ENCODE data around the gene INPP5F.
"Not testable (repeated sequence)": the region's sequence is repeated elsewhere in the genome, so short reads cannot be mapped to it uniquely, and the experiment has no call there.

The INPP5F gene

DNA sequence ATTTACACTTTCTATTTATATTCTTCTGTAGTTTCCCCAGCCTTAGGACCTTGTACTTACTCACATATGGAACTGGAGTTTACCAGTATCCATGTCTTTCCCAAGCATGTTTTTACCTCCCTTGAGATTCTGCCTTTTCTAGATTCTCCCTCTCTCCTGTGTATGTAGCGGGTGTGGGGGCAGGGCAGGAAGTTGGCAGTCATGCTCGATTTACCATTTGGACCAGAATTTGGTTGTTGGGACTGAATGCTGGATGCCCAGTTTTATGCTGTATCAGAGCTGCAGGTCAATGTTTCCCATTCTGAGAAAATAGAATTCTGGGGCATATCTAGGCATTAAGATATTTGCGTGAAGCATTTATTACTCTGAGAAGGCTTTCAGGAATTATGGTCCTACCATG, 14.2 kb downstream of the INPP5F start:
- no peak for DNase-seq (ENCODE audit: low read depth in 2 of 2)

- DNase-seq (ENCODE audit: low read depth in 2 of 2) = no peak
Observed at GRCh38 chr10:119742947-119743648, 17.2 kb downstream of the INPP5F start.

GRCh38 chr10:119747940-119748339, 22.1 kb downstream of the INPP5F start:
- DNase-seq (ENCODE audit: low read depth in 2 of 2) = no peak

DNA sequence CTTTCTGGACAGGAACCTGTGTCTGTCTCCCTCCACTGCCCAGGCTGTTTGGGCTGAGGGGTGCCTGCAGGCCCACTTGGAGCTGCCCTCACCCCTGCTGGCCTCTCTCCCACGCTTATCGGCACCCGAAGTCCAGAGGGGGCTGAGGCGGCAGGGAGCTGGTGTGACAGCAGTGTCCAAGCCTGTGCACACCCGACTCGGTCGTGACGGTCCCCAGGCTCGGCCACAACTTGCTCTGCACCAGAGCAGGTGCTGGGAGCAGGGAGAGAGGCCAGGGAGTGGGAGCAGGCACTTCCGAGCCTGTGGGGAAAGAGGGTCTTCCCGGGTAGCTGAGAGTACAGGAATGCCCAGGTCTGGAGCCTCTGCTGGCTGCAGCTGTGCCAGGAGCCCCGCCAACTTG, 23.0 kb downstream of the INPP5F start:
- no peak for DNase-seq (ENCODE audit: low read depth in 2 of 2)

DNA sequence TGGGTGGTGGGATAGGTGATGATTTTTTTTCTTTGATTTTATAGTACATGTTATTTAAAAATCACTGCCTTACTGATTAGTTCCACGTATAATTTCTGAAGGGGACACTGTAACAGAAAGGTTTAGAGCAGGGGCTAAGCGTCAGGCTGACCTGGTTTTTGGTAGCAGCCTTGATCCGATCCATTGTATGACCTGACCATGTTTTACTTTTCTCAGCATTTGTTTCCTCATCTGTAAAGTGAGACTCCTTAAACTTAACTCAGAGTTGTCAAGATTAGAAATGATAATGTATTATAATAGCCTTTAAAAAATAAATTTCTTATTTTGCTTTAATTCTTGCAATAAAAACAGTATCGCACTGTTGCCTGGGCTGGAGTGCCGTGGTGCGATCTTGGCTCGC, 23.6 kb downstream of the INPP5F start:
- DNase-seq (ENCODE audit: low read depth in 2 of 2) = no peak

DNA sequence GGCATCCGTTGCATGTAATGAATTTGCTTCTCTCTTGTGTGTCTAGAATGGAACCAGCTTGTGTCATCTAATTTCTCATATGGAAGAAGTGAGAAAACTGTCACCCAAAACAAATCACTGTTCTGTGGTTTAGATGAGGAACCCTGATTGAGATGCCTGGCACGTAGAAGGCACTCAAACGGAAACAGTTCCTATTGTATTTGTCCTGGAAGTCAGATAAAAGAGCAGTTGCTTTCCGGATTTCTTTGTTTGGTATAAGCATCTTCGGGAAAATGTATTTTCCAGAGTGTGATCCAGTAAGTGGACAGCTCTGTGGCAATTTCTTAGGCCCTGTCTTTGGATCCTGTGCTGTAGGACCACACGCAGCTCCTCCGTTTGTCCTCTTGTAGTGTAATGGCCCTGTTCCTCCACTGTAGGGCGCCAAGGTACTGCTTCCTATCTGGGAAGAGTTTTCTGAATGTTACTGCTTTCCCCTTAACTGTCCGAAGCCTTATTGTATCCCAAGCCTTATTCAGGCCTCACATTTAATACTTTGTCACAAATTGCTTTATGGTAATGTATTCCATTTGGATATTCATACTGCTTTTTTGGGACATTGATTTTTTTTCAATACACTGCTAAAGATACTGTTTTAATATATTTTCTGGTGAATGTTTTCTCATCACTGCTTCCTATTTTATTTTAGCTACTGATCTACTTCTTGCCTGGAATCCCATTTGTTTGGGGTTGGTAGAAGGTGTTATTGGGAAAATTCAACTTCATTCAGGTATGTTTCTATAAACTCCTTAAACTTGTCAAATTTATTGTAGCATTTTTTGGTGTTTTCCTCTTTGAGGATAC, 24.8 kb downstream of the INPP5F start:
- DNase-seq (ENCODE audit: low read depth in 2 of 2) = peak; percentile 17 to 48

DNA sequence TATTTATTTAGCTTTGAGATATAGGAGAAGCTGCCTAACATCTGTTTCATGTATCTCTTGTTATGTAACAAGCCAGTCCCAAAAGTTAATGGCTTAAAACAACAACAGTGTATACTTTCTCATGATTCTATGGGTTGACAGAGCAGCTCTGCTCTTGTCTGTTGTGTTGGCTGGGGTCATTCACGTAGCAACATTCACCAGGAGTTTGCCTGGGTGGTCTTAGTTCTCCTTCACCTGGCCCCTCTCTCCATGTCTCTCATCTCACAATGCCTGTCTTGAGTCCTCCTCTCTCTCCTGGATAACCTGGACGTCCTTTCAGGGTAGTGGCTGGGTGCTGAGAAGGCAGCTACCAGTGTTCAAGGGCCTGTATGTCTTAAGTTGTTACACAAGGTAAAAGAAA, 27.5 kb downstream of the INPP5F start:
- no peak for DNase-seq (ENCODE audit: low read depth in 2 of 2)

DNA sequence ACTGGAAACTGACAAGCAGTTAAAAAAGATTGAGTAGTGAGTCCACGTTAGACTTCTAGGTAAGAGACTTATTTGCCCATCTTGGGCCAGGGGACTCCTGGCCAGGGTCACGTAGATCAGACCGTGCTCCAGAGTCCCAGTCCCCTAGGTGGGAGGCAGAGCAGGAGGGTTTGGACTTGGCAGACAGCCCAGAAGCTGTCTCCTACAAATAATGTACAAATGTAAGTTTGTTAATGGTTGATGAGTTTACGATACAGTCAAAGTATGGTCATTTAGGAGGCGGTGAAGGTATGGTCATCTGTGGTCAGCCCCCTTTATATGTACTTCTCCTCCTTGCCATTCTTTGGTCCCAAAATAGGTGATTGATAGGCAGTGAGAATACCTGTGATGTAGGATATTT, 28.2 kb downstream of the INPP5F start:
- no peak for DNase-seq (ENCODE audit: low read depth in 2 of 2)

DNA sequence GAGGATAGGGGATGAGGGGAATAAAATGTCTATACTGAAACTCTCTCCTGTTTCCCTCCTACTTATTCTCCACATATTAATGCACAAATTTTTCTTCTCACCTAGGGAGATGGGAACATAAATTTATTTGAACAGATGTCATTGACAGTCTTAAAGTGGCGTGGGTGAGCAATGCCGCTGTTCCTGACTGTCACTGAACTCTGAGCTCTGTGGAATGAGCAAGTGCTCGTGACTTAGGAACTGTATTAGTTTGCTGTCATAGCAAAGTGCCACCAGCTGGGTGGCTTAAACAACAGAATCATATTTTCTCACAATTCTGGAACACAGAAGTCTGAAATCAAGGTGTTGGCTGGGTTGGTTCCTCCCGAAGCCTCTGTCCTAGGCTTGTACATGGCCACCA, 29.1 kb downstream of the INPP5F start:
- DNase-seq (ENCODE audit: low read depth in 2 of 2) = no peak

DNA sequence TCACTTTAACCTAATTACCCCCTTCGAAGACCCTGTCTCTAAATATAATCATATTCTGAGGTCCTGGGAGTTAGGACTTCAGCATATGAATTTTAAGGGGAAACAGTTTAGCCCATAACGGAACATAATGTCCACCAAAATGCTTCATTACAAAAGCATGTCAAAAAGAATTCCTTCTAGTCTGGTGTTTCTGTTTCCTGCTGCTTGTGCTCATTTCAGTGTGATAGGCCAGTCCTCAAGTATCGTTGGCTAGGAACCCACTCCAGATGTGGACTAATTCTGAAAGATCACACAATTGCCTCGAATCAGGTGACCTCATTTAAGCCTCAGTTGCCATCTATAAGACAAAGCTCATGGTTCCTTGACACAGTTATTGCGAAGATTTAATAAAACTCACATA, 29.6 kb downstream of the INPP5F start:
- no peak for DNase-seq (ENCODE audit: low read depth in 2 of 2)

DNA sequence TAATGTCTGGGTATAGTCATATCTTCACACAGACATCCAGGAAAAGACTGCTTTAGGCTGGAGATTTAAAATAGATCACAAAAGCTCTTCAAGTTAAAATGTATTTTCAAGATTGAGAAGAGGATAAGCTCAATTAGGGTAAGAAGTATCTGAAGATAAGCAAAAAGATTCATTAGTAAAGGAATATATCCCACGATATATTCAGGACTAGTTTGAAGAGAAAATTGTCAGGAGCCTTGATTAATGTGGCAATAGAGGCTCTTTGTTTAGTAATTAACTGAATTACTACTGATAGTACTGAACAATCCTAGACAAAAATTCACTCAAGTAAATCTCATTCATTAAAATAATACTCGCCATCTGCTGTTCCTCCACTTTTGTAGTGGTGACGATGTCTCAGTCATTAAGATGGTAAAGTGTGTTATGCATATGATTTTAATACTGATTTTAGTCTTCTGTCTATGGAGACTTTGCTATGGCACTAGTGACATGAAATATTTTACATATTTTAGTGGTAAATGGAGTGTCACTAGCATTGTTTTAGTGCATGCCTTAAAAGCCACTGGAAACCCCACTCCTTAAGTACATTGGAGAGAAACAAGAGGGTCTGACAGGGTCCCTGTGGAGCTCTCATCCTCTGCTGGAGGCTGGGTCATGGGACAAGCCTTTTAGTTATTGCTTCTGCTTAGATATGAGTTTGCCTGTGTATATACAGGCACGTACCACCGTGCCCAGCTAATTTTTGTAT, 32.8 kb downstream of the INPP5F start:
- DNase-seq (ENCODE audit: low read depth in 2 of 2) = no peak

DNA sequence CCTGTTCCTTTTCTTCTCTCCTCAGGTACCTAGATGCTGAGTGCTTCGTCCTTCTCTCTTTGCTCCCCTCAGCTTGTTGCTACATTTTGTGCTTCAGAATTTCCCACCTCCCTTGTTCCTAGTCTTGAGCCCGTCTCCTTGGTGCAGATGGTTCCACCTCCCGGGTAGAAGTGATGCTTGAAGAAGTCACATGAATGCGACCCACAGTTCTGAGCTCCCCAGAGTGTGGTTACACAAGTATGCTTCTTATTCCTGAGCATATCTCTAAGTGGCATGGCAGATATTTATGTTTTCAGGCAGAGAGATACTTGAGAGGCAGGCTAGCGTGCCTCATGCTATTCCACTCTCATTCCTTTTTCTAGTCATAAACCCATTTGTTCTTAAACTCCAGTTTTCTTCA, 34.0 kb downstream of the INPP5F start:
- no peak for DNase-seq (ENCODE audit: low read depth in 2 of 2)

GRCh38 chr10:119761106-119761505, 35.3 kb downstream of the INPP5F start:
- no peak for DNase-seq (ENCODE audit: low read depth in 2 of 2)

DNA sequence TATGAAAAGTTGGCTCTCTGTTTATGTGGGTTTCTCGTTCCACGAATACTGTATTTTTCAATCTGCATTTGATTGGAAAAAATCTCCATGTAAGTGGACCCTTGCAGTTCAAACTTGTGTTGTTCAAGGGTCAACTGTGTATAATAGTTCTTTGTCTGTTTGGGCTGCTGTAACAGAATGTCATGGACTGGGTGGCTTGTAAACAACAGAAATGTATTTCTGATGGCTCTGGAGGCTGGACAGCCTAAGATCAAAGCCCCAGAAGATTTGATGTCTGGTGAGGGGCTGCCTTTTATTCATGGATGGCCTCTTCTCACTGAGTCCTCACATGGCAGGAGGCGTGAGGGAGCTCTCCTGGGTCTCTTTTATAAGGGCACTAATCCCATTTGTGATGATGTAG, 36.2 kb downstream of the INPP5F start:
- no peak for DNase-seq (ENCODE audit: low read depth in 2 of 2)

GRCh38 chr10:119762805-119763798, 37.3 kb downstream of the INPP5F start:
- no peak for DNase-seq (ENCODE audit: low read depth in 2 of 2)

- no peak for DNase-seq (ENCODE audit: low read depth in 2 of 2)
Observed at GRCh38 chr10:119768455-119769094, 42.7 kb downstream of the INPP5F start.

DNA sequence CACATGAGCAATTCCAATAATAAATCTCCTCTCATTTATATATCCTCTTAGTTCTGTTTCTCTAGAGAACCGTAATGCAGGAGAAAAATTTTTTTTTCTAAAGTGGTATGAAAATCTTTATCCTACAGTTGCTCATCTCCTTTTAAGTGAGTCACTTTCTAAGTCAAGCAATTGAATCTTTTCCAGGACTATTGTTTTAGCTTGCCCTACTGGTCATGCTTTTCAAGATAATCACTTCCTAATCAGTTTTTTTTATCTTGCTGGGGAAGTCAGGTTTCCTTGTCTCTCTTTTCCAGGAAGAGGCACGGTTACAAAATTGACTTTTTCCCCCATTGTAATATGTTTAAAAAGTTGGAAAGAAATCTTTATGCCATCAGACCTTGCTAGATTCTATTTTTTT, 44.0 kb downstream of the INPP5F start:
- no peak for DNase-seq (ENCODE audit: low read depth in 2 of 2)

GRCh38 chr10:119770928-119771327, 45.1 kb downstream of the INPP5F start:
- no peak for DNase-seq (ENCODE audit: low read depth in 2 of 2)

- no peak for DNase-seq (ENCODE audit: low read depth in 2 of 2)
Observed at GRCh38 chr10:119772334-119772733, 46.5 kb downstream of the INPP5F start.

DNA sequence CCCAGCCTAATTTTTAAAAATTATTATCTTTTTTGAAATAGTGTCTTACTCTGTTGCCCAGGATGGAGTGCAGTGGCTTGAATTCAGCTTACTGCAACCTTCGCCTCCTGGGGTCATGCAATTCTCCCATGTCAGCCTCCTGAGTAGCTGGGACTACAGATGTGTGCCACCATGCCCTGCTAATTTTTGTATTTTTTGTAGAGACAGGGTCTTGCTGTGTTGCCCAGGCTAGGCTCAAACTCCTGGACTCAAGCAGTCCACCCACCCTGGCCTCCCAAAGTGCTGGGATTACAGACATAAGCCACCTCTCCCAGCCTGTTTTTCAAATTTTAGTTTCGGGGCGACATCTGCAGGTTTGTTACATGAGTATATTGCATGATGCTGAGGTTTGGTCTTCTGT, 47.2 kb downstream of the INPP5F start:
- not testable (repeated sequence) for DNase-seq (ENCODE audit: low read depth in 2 of 2)

DNA sequence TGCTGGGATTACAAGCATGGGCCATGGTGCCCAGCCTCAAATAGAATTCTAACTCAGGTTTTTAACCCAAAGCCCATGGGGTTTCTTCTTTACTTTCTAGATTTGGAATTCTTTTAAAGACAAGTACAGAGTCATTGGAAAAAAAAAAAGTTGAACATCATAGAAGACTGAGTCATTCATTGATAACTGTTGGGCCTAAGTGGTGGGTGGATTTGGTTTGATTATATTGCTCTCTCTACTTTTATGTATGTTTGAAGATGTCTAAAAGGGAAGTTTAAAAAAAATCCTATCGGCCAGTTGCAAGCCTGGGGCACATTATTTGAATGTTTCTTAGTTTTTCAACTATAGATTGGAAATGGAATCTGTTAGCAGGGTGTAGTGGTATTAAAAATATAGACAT, 49.7 kb downstream of the INPP5F start:
- DNase-seq (ENCODE audit: low read depth in 2 of 2) = no peak
